Endothelial cell of umbilical vein (primary cell): Measurements from ENCODE around the gene DNAH6. TPM values are rescaled to one million over a fixed set of nuclear protein-coding genes. Genes with fewer than 3 reads are reported as not detected.

Experiments
- BruUV-seq: library from RNA; stranded (reverse); fragments of 400-500 nt; replicated peaks from 2 replicates; lab custom pipeline; 2021; lab: Mats Ljungman, UMichigan
- CTCF ChIA-PET: fragments of 300-600, 350-600 bp; sonication (Branson Sonifier 250); formaldehyde crosslinking; loops from one replicate; lab custom pipeline; 2021; ENCODE audit warnings: antibody characterized with exemption, inconsistent platforms; lab: Charles Lee
- POLR2A ChIA-PET: fragments of 300-600, 350-600 bp; sonication (Branson Sonifier 250); formaldehyde crosslinking; loops from one replicate; lab custom pipeline; 2021; ENCODE audit warnings: antibody characterized with exemption, inconsistent platforms; lab: Charles Lee
- DNase-seq: peaks from one replicate; pipeline ENCODE4 v3.0.0-alpha.2; 2011; ENCODE audit warnings: low read depth, low spot score
- FAIRE-seq: peaks from 2 replicates; lab custom pipeline; 2011; peaks lifted over from hg19 to GRCh38; lab: Jason Lieb, UNC
- H2AFZ ChIP-seq: 2 replicates; pipeline ENCODE4 v1.6.0; 2012; ENCODE audit warnings: low read depth, low read length, control low read depth, inconsistent platforms
- H3K27ac ChIP-seq: 2 replicates; pipeline ENCODE4 v1.5.1; 2011; ENCODE audit warnings: low read depth, mild to moderate bottlenecking, control low read depth, low read length, moderate library complexity; ENCODE audit not compliant: insufficient read depth
- H3K27me3 ChIP-seq, 2 experiments: 2 replicates each; pipeline versions ENCODE4 v1.6.0 to v1.6.1; 2011; ENCODE audit warnings: low read length in 2 of 2, mixed read lengths in 1 of 2; ENCODE audit not compliant: control insufficient read depth in 2 of 2, insufficient read depth in 2 of 2
- H3K36me3 ChIP-seq, 2 experiments: 2 replicates in 1 of 2; 3 replicates in 1 of 2; pipeline ENCODE4 v1.5.1; 2011; ENCODE audit warnings: low read length in 2 of 2, mild to moderate bottlenecking in 1 of 2, moderate library complexity in 1 of 2; ENCODE audit not compliant: control insufficient read depth in 2 of 2, insufficient read depth in 2 of 2; ENCODE audit errors: extremely low read depth in 1 of 2
- H3K4me1 ChIP-seq: 3 replicates; pipeline ENCODE4 v1.5.1; 2011; ENCODE audit warnings: mild to moderate bottlenecking, low read length; ENCODE audit not compliant: control insufficient read depth, insufficient read depth; ENCODE audit errors: extremely low read depth
- H3K4me2 ChIP-seq: 2 replicates; pipeline ENCODE4 v1.6.1; 2011; ENCODE audit warnings: low read length, control low read depth, mixed read lengths; ENCODE audit not compliant: insufficient read depth
- H3K4me3 ChIP-seq, 3 experiments: fragments of 200-600 bp in 1 of 3; sonication (generic), shearing (Covaris generic) in 1 of 3; replicated peaks in 1 of 3; 2 replicates each; pipeline ENCODE4 v1.5.1; 2011 to 2016; ENCODE audit warnings: control low read depth in 3 of 3, low read length in 3 of 3, mild to moderate bottlenecking in 2 of 3, inconsistent platforms in 1 of 3, low read depth in 1 of 3, moderate library complexity in 1 of 3; ENCODE audit not compliant: insufficient read depth in 1 of 3
- H3K79me2 ChIP-seq: 2 replicates; pipeline ENCODE4 v1.6.0; 2012; ENCODE audit warnings: low read length, inconsistent platforms; ENCODE audit not compliant: control insufficient read depth, insufficient read depth
- H3K9ac ChIP-seq: replicated peaks from 2 replicates; pipeline ENCODE3; 2011; ENCODE audit warnings: low read length, control low read depth; ENCODE audit not compliant: insufficient read depth; ENCODE audit errors: extremely low read depth
- H3K9me1 ChIP-seq: replicated peaks from 3 replicates; pipeline ENCODE4 v1.6.0; 2011; ENCODE audit warnings: mild to moderate bottlenecking, low read length; ENCODE audit not compliant: control insufficient read depth, insufficient read depth; ENCODE audit errors: extremely low read depth
- H3K9me3 ChIP-seq: replicated peaks from 2 replicates; pipeline ENCODE4 v1.5.1; 2012; ENCODE audit warnings: low read length, inconsistent platforms; ENCODE audit not compliant: control insufficient read depth, insufficient read depth
- H4K20me1 ChIP-seq: replicated peaks from 2 replicates; pipeline ENCODE3; 2011; ENCODE audit warnings: mild to moderate bottlenecking, low read length; ENCODE audit not compliant: control insufficient read depth, insufficient read depth; ENCODE audit errors: extremely low read depth
- CTCF ChIP-seq, 2 donors: IDR thresholded peaks; 1 replicate in 1 of 2; 2 replicates in 1 of 2; pipeline ENCODE4 v1.5.1; 2011; ENCODE audit warnings: low read length in 2 of 2, mild to moderate bottlenecking in 2 of 2, moderate library complexity in 2 of 2, control low read depth in 1 of 2, inconsistent platforms in 1 of 2, low read depth in 1 of 2; ENCODE audit not compliant: insufficient read depth in 1 of 2; ENCODE audit errors: extremely low read depth in 1 of 2
- EZH2 ChIP-seq: IDR thresholded peaks from 2 replicates; pipeline ENCODE4 v1.6.1; 2012; ENCODE audit warnings: borderline replicate concordance, low read depth, mild to moderate bottlenecking, moderate library complexity, low read length, inconsistent platforms; ENCODE audit not compliant: severe bottlenecking
- FOS ChIP-seq: IDR thresholded peaks from 2 replicates; pipeline ENCODE4 v1.6.1; 2011; ENCODE audit warnings: mild to moderate bottlenecking, low read length, moderate library complexity, borderline replicate concordance; ENCODE audit not compliant: insufficient read depth
- GATA2 ChIP-seq: IDR thresholded peaks from 2 replicates; pipeline ENCODE4 v1.7.0; 2011; ENCODE audit warnings: low read depth, mild to moderate bottlenecking, moderate library complexity, mixed read lengths, low read length; ENCODE audit not compliant: insufficient read length, insufficient read depth
- JUN ChIP-seq: IDR thresholded peaks from 2 replicates; pipeline ENCODE4 v1.6.1; 2011; ENCODE audit warnings: borderline replicate concordance, low read depth; ENCODE audit not compliant: insufficient read length, insufficient read depth
- MAX ChIP-seq: IDR thresholded peaks from 2 replicates; pipeline ENCODE4 v1.6.1; 2011; ENCODE audit not compliant: insufficient read depth, insufficient read length
- MYC ChIP-seq: IDR thresholded peaks from one replicate; pipeline ENCODE4 v1.6.1; 2011; ENCODE audit warnings: mild to moderate bottlenecking, low read depth, low read length
- POLR2A ChIP-seq: IDR thresholded peaks from 2 replicates; pipeline ENCODE4 v1.6.1; 2012; ENCODE audit warnings: low read depth, mild to moderate bottlenecking, control low read depth, low read length
- POLR2AphosphoS5 ChIP-seq: IDR thresholded peaks from 2 replicates; pipeline ENCODE4 v1.6.1; 2012; ENCODE audit warnings: low read depth, mild to moderate bottlenecking, control low read depth, low read length, moderate library complexity; ENCODE audit not compliant: insufficient read depth
- dilution Hi-C: fragments of 300-500 bp; cut with MboI; formaldehyde crosslinking; loops from one replicate; pipeline ENCODE4 v1.15.0; 2019; ENCODE audit warnings: low sequenced_read_pairs; ENCODE audit not compliant: extremely low pct_ligation_motif_present
- intact Hi-C: fragments of 100-400 bp; cut with micrococcal nuclease; formaldehyde crosslinking; loops from one replicate; pipeline ENCODE4 v1.10.0; 2022
- polyA plus RNA-seq, 4 experiments: library from polyadenylated mRNA; depleted of rRNA in 3 of 4; stranded (reverse) in 3 of 4; unstranded in 1 of 4; fragments of >200 nt; gene quantifications; 2 replicates each; pipeline versions ENCODE4 v1.2.1 to v1.2.3, GENCODE V29; 2011 to 2012; ENCODE audit warnings: missing spikeins in 1 of 4
- total RNA-seq: library from RNA; stranded (reverse); gene quantifications from 2 replicates; pipeline ENCODE4 v1.2.3, GENCODE V29; 2021

The DNAH6 gene
- total and polyA plus RNA-seq, 2 donors (not counting 3 experiments of a cell fraction or from before 2014, with no cell fraction given), result 0.24 TPM; not detected in 1

GRCh38 chr2:84687498-84688149 is 171.3 kb downstream of the DNAH6 start:
- dilution Hi-C loops, result no loop called here
- POLR2A ChIA-PET, result no interaction called here

More at GRCh38 chr2:84687498-84688149, 171.3 kb downstream of the DNAH6 start:
- Histone ChIP-seq H3K4me1 (no peaks in the 10 kb centered on the region), H3K9me3 (no peaks in the 10 kb centered on the region), H3K9ac (no peak overlapping the region), H2AFZ (no peak overlapping the region), H3K36me3 (no peaks in the 10 kb centered on the region), H3K27me3 (no peaks in the 10 kb centered on the region), H3K79me2 (no peaks in the 10 kb centered on the region), H3K4me3 (no peak overlapping the region), H3K4me2 (no peak overlapping the region), H3K9me1 (no peaks in the 10 kb centered on the region), H3K27ac (no peak overlapping the region), H4K20me1 (no peaks in the 10 kb centered on the region)
- intact Hi-C loops, result no loop called here
- CTCF ChIA-PET, result interaction anchor here (1.1 kb wide), 1 partner anchor 239 kb away, joined by 3 read pairs; no protein-coding TSS in a partner anchor
- BruUV-seq, result no TSS peak
- no peak for DNase-seq
- no peak for FAIRE-seq
- no peak for TF ChIP-seq POLR2AphosphoS5
- TF ChIP-seq POLR2A, result no peak
- no peak for TF ChIP-seq JUN
- no peak for TF ChIP-seq EZH2
- no peak for TF ChIP-seq MYC
- TF ChIP-seq GATA2, result no peak
- no peak for TF ChIP-seq CTCF (IDR thresholded peaks at IDR 0.05; ENCODE audit: extremely low read depth in 1 of 2, insufficient read depth in 1 of 2, low read depth in 1 of 2, low read length in 2 of 2)
- no peak for TF ChIP-seq FOS
- no peak for TF ChIP-seq MAX
